PC-3 (cell line): Measurements from ENCODE around the gene DNER. TPM values are rescaled to one million over a fixed set of nuclear protein-coding genes. Genes with fewer than 3 reads are reported as not detected.
"Not testable (repeated sequence)": the region's sequence is repeated elsewhere in the genome, so short reads cannot be mapped to it uniquely, and the experiment has no call there.

Source experiments
- ATAC-seq: fragments of 200-7000 bp; cut with Tn5 transposase; 2 replicates; pipeline ENCODE4 v1.9.1; 2020; ENCODE audit warnings: mild to moderate bottlenecking, moderate library complexity
- BruUV-seq: library from RNA; stranded (reverse); fragments of 400-500 nt; replicated peaks from 2 replicates; lab custom pipeline; 2021; lab: Mats Ljungman, UMichigan
- CTCF ChIA-PET: fragments of 300-600 bp; sonication (Branson Sonifier 250); formaldehyde crosslinking; loops from one replicate; lab custom pipeline; 2022; ENCODE audit warnings: antibody characterized with exemption; lab: Charles Lee
- POLR2A ChIA-PET: fragments of 300-600 bp; sonication (Branson Sonifier 250); formaldehyde crosslinking; loops from one replicate; lab custom pipeline; 2022; ENCODE audit warnings: antibody characterized with exemption; ENCODE audit not compliant: unreplicated experiment; lab: Charles Lee
- DNase-seq: peaks from one replicate; pipeline ENCODE4 v3.0.0-alpha.2; 2015
- H2AFZ ChIP-seq: fragments of 300-600 bp; sonication (generic); 2 replicates; pipeline ENCODE4 v1.6.0; 2016; ENCODE audit warnings: antibody characterized with exemption, low read length
- H3F3A ChIP-seq: fragments of 300-600 bp; sonication (generic); one replicate; pipeline ENCODE4 v1.6.0; 2017; ENCODE audit warnings: antibody characterized with exemption, low read length, control low read depth, mild to moderate bottlenecking; ENCODE audit not compliant: unreplicated experiment
- H3K27ac ChIP-seq: fragments of 300-600 bp; sonication (generic); 2 replicates; pipeline ENCODE4 v1.5.1; 2016; ENCODE audit warnings: mild to moderate bottlenecking, low read length
- H3K27me3 ChIP-seq: fragments of 300-600 bp; sonication (generic); 2 replicates; pipeline ENCODE4 v1.6.1; 2016; ENCODE audit warnings: low read length, mixed read lengths
- H3K36me3 ChIP-seq: fragments of 300-600 bp; sonication (generic); 2 replicates; pipeline ENCODE4 v1.6.1; 2016; ENCODE audit warnings: low read depth, mixed run types, low read length, mixed read lengths
- H3K4me1 ChIP-seq: fragments of 300-600 bp; sonication (generic); 2 replicates; pipeline ENCODE4 v1.5.1; 2016; ENCODE audit warnings: low read length; ENCODE audit not compliant: insufficient read depth
- H3K4me2 ChIP-seq: fragments of 300-600 bp; sonication (generic); 2 replicates; pipeline ENCODE4 v1.6.0; 2016; ENCODE audit warnings: low read length
- H3K4me3 ChIP-seq: fragments of 300-600 bp; sonication (generic); 2 replicates; pipeline ENCODE4 v1.5.1; 2016; ENCODE audit warnings: mild to moderate bottlenecking, low read length, mixed read lengths
- H3K79me2 ChIP-seq: fragments of 300-600 bp; sonication (generic); 2 replicates; pipeline ENCODE4 v1.6.1; 2017; ENCODE audit warnings: low read length, mixed read lengths
- H3K9ac ChIP-seq: fragments of 300-600 bp; sonication (generic); 2 replicates; pipeline ENCODE4 v1.6.0; 2016; ENCODE audit warnings: mild to moderate bottlenecking, low read length
- H3K9me2 ChIP-seq: fragments of 300-600 bp; sonication (generic); replicated peaks from 2 replicates; pipeline ENCODE4 v1.6.1; 2016; ENCODE audit warnings: mixed run types, low read length, mixed read lengths
- H3K9me3 ChIP-seq: fragments of 300-600 bp; sonication (generic); 2 replicates; pipeline ENCODE4 v1.6.1; 2016; ENCODE audit warnings: low read length, mixed read lengths
- H4K20me1 ChIP-seq: fragments of 300-600 bp; sonication (generic); 2 replicates; pipeline ENCODE4 v1.6.1; 2016; ENCODE audit warnings: low read length, mixed read lengths
- CTCF ChIP-seq: fragments of 300-600 bp; sonication (generic); conservative IDR thresholded peaks from 2 replicates; pipeline ENCODE4 v1.5.1; 2017; ENCODE audit warnings: antibody characterized with exemption, low read depth, mild to moderate bottlenecking, low read length
- EZH2 ChIP-seq: fragments of 300-600 bp; sonication (generic); IDR thresholded peaks from one replicate; pipeline ENCODE4 v1.6.1; 2017; ENCODE audit warnings: antibody characterized with exemption, mild to moderate bottlenecking, low read length; ENCODE audit not compliant: unreplicated experiment
- EZH2phosphoT487 ChIP-seq: fragments of 300-600 bp; sonication (generic); IDR thresholded peaks from 2 replicates; pipeline ENCODE4 v1.6.1; 2018; ENCODE audit warnings: mild to moderate bottlenecking, antibody characterized with exemption, low read length, borderline replicate concordance
- intact Hi-C: fragments of 100-400 bp; cut with micrococcal nuclease; formaldehyde crosslinking; loops from 2 replicates; pipeline ENCODE4 v1.9.0; 2023
- total RNA-seq: library from RNA; depleted of rRNA; stranded (reverse); fragments of >200 nt; gene quantifications from 2 replicates; pipeline ENCODE4 v1.2.3, GENCODE V29; 2014

Gene DNER
- total RNA-seq, 1 experiment from 2014 or later: 1.1 TPM

GRCh38 chr2:229725716-229726574 lies 11.6 kb upstream of the DNER start:
- Histone ChIP-seq H3K27me3 (no peaks in the 10 kb centered on the region), H3K27ac (peak overlapping the region; percentile 67), H3K36me3 (no peaks in the 10 kb centered on the region), H3K4me2 (peak overlapping the region; percentile 48; the same call in 1 of the 2 replicates), H3K9ac (peak overlapping the region; percentile 36), H2AFZ (no peak overlapping the region), H3K9me3 (no peaks in the 10 kb centered on the region), H3K4me1 (peaks cover 15% of the 10 kb centered on the region), H3F3A (no peaks in the 10 kb centered on the region), H3K4me3 (no peak overlapping the region), H3K9me2 (no peaks in the 10 kb centered on the region), H3K79me2 (no peaks in the 10 kb centered on the region), H4K20me1 (no peaks in the 10 kb centered on the region)
- no TSS peak for BruUV-seq
- POLR2A ChIA-PET: no interaction called here
- TF ChIP-seq EZH2phosphoT487 (no peak), CTCF (no peak), EZH2 (no peak)
- DNase-seq (peak; percentile 80), ATAC-seq (peak; percentile 85)
- intact Hi-C loops: no loop called here
- CTCF ChIA-PET: no interaction called here

- H2AFZ ChIP-seq, H4K20me1 ChIP-seq, H3F3A ChIP-seq, H3K9ac ChIP-seq, H3K9me3 ChIP-seq, H3K79me2 ChIP-seq, H3K36me3 ChIP-seq, H3K4me2 ChIP-seq, intact Hi-C loops, BruUV-seq, POLR2A ChIA-PET, ATAC-seq, H3K4me3 ChIP-seq, H3K27me3 ChIP-seq, H3K27ac ChIP-seq, CTCF ChIA-PET, H3K9me2 ChIP-seq, DNase-seq: not testable (repeated sequence)
- peaks cover 13% of the 10 kb centered on the region for H3K4me1 ChIP-seq
These were observed 8.8 kb upstream of the DNER start for GRCh38 chr2:229723192-229723591.

GRCh38 chr2:229719926-229720647 lies 5.7 kb upstream of the DNER start:
- POLR2A ChIA-PET: no interaction called here
- no TSS peak for BruUV-seq

More at GRCh38 chr2:229719926-229720647, 5.7 kb upstream of the DNER start:
- intact Hi-C loops: loop anchor here (5.0 to 10.0 kb wide), 3 partner anchors 78 to 1825 kb away; no protein-coding TSS in a partner anchor
- no peaks in the 10 kb centered on the region for H3K79me2 ChIP-seq
- no peaks in the 10 kb centered on the region for H3K27me3 ChIP-seq
- H3K27ac ChIP-seq: no peak overlapping the region
- no peaks in the 10 kb centered on the region for H4K20me1 ChIP-seq
- H3F3A ChIP-seq: no peaks in the 10 kb centered on the region
- no peaks in the 10 kb centered on the region for H3K4me1 ChIP-seq
- H2AFZ ChIP-seq: no peak overlapping the region
- H3K9me3 ChIP-seq: no peaks in the 10 kb centered on the region
- TF ChIP-seq EZH2 (no peak), EZH2phosphoT487 (no peak), CTCF (no peak)
- no peak overlapping the region for H3K4me3 ChIP-seq
- no peak overlapping the region for H3K9ac ChIP-seq
- CTCF ChIA-PET: no interaction called here
- no peaks in the 10 kb centered on the region for H3K9me2 ChIP-seq
- no peak for ATAC-seq
- H3K36me3 ChIP-seq: no peaks in the 10 kb centered on the region
- H3K4me2 ChIP-seq: no peak overlapping the region
- no peak for DNase-seq
